Upper lobe of left lung (tissue), 6 donors: ENCODE results near the gene CCNY. TPM values are rescaled to one million over a fixed set of nuclear protein-coding genes. Genes with fewer than 3 reads are reported as not detected.

Source experiments
- ATAC-seq, 2 donors: fragments of 200-7000 bp; cut with Tn5 transposase; one replicate each; pipeline ENCODE4 v1.9.1; 2022; ENCODE audit warnings: mild to moderate bottlenecking in 2 of 2, moderate library complexity in 2 of 2; ENCODE audit not compliant: low FRiP score in 2 of 2
- DNase-seq, 2 donors: peaks; one replicate each; pipeline ENCODE4 v3.0.0-alpha.2; 2019 to 2020
- H3K27ac ChIP-seq, 4 donors: fragments of 200-600 bp; sonication (generic); one replicate each; pipeline ENCODE4 v1.5.1; 2016 to 2019
- H3K27me3 ChIP-seq, 4 donors: fragments of 200-600 bp; sonication (generic); one replicate each; pipeline ENCODE4 v1.5.1; 2017 to 2019
- H3K36me3 ChIP-seq, 4 donors: fragments of 200-600 bp; sonication (generic); one replicate each; pipeline ENCODE4 v1.5.1; 2016 to 2019
- H3K4me1 ChIP-seq, 4 donors: fragments of 200-600 bp; sonication (generic); one replicate each; pipeline ENCODE4 v1.5.1; 2018 to 2019
- H3K4me3 ChIP-seq, 4 donors: fragments of 200-600 bp; sonication (generic); one replicate each; pipeline ENCODE4 v1.5.1; 2017 to 2019; ENCODE audit warnings: mild to moderate bottlenecking in 2 of 4, moderate library complexity in 1 of 4
- H3K9me3 ChIP-seq, 4 donors: fragments of 200-600 bp; sonication (generic); one replicate each; pipeline ENCODE4 v1.5.1; 2018 to 2019
- CTCF ChIP-seq, 6 experiments: fragments of 450-650 bp in 4 of 6; fragments of 200-600 bp in 2 of 6; sonication (generic) in 2 of 6; IDR thresholded peaks; one replicate each; pipeline ENCODE4 v1.5.1; 2016 to 2019; ENCODE audit warnings: antibody characterized with exemption in 6 of 6
- EP300 ChIP-seq, 4 donors: sonication (generic); formaldehyde crosslinking; IDR thresholded peaks; one replicate each; pipeline ENCODE4 v1.5.1; 2017; ENCODE audit warnings: antibody characterized with exemption in 4 of 4, control low read depth in 2 of 4
- POLR2A ChIP-seq, 4 donors: fragments of 450-650 bp; IDR thresholded peaks; one replicate each; pipeline ENCODE4 v1.5.1; 2016 to 2017; ENCODE audit warnings: antibody characterized with exemption in 4 of 4, mild to moderate bottlenecking in 2 of 4
- POLR2AphosphoS5 ChIP-seq, 2 donors: sonication (generic); formaldehyde crosslinking; IDR thresholded peaks; one replicate each; pipeline ENCODE4 v1.5.1; 2017; ENCODE audit warnings: antibody characterized with exemption in 2 of 2
- WGBS, 2 donors: methylation state at CpG; one replicate each; pipeline ENCODE4 v1.1.5; 2017 to 2018; 5-methylcytosine and 5-hydroxymethylcytosine counted together
- total RNA-seq, 6 donors: library from RNA; depleted of rRNA in 4 of 6; stranded (reverse); fragments of >200 nt in 4 of 6; gene quantifications; one replicate each; pipeline versions ENCODE4 v1.1.0 to v1.2.1, GENCODE V29; 2016 to 2021
- donor health status: DM: no; HTN: no; CAD: no; lungs with moderate emphysema.
- donor health status: DM: no; HTN: yes; CAD: no; lungs with severe emphysema.

The CCNY gene
- total RNA-seq, 6 donors from 2014 or later = 22.0 to 80.8 (median 52.5) TPM

- no peak overlapping the region for H3K4me3 ChIP-seq
- WGBS, 2 donors = 92 to 94% methylated on average over 1 of the region's 1 CpG
- TF ChIP-seq POLR2A (IDR thresholded peaks at IDR 0.05) (no peak), CTCF (IDR thresholded peaks at IDR 0.05) (no peak), EP300 (IDR thresholded peaks at IDR 0.05) (no peak), POLR2AphosphoS5 (IDR thresholded peaks at IDR 0.05) (no peak)
- no peaks in the 10 kb centered on the region for H3K27me3 ChIP-seq
- ATAC-seq (no peak), DNase-seq (no peak)
- peaks cover 4 to 13% (median 8%) of the 10 kb centered on the region in 4 donors for H3K9me3 ChIP-seq
- no peaks in the 10 kb centered on the region for H3K36me3 ChIP-seq
- no peak overlapping the region for H3K27ac ChIP-seq
- H3K4me1 ChIP-seq = peaks cover 27 to 51% (median 42%) of the 10 kb centered on the region in 4 donors
These were observed 52.4 kb downstream of the CCNY start for GRCh38 chr10:35388682-35389081.

GRCh38 chr10:35390161-35390840 lies 54.0 kb downstream of the CCNY start:
- peaks cover 36 to 53% (median 48%) of the 10 kb centered on the region in 4 donors for H3K4me1 ChIP-seq
- H3K27ac ChIP-seq = peak overlapping the region in 1 of 4 donors; percentile 5
- 59 to 71% methylated on average over 2 of the region's 2 CpGs for WGBS, 2 donors

GRCh38 chr10:35390843-35391152 lies 54.5 kb downstream of the CCNY start:
- H3K27ac ChIP-seq = peak overlapping the region in 1 of 4 donors; percentile 5
- no peaks in the 10 kb centered on the region for H3K36me3 ChIP-seq
- TF ChIP-seq POLR2A (IDR thresholded peaks at IDR 0.05) (no peak), CTCF (IDR thresholded peaks at IDR 0.05) (no peak), POLR2AphosphoS5 (IDR thresholded peaks at IDR 0.05) (no peak), EP300 (IDR thresholded peaks at IDR 0.05) (no peak)
- no peak for ATAC-seq
- no peaks in the 10 kb centered on the region for H3K27me3 ChIP-seq
- no peak overlapping the region for H3K4me3 ChIP-seq
- 91 to 96% methylated on average over 2 of the region's 2 CpGs for WGBS, 2 donors
- peaks cover 4 to 13% (median 8%) of the 10 kb centered on the region in 4 donors for H3K9me3 ChIP-seq
- no peak for DNase-seq
- peaks cover 39 to 55% (median 52%) of the 10 kb centered on the region in 4 donors for H3K4me1 ChIP-seq

More at GRCh38 chr10:35390161-35390840, 54.0 kb downstream of the CCNY start:
- DNase-seq (no peak), ATAC-seq (no peak)
- peaks cover 4 to 13% (median 8%) of the 10 kb centered on the region in 4 donors for H3K9me3 ChIP-seq
- TF ChIP-seq CTCF (IDR thresholded peaks at IDR 0.05) (no peak), POLR2A (IDR thresholded peaks at IDR 0.05) (no peak), EP300 (IDR thresholded peaks at IDR 0.05) (no peak), POLR2AphosphoS5 (IDR thresholded peaks at IDR 0.05) (no peak)
- no peaks in the 10 kb centered on the region for H3K27me3 ChIP-seq
- H3K4me3 ChIP-seq = no peak overlapping the region
- no peaks in the 10 kb centered on the region for H3K36me3 ChIP-seq

- no peak overlapping the region for H3K4me3 ChIP-seq
- ATAC-seq = no peak
- H3K4me1 ChIP-seq = peaks cover 38 to 57% (median 52%) of the 10 kb centered on the region in 4 donors
- DNase-seq = no peak
- H3K27me3 ChIP-seq = no peaks in the 10 kb centered on the region
- peaks cover 4 to 13% (median 8%) of the 10 kb centered on the region in 4 donors for H3K9me3 ChIP-seq
- TF ChIP-seq POLR2A (IDR thresholded peaks at IDR 0.05) (no peak), POLR2AphosphoS5 (IDR thresholded peaks at IDR 0.05) (no peak), EP300 (IDR thresholded peaks at IDR 0.05) (no peak), CTCF (IDR thresholded peaks at IDR 0.05) (no peak)
- 78 to 83% methylated on average over 9 of the region's 9 CpGs for WGBS, 2 donors
- no peaks in the 10 kb centered on the region for H3K36me3 ChIP-seq
- H3K27ac ChIP-seq = peak overlapping the region in 1 of 4 donors; percentile 5
These were observed 55.0 kb downstream of the CCNY start for GRCh38 chr10:35391153-35391953.
